ENCODE data around the gene HMGCS2. TPM values are rescaled to one million over a fixed set of nuclear protein-coding genes. Genes with fewer than 3 reads are reported as not detected.

Gene HMGCS2
- polyA plus RNA-seq, 1 experiment = not detected

GRCh38 chr1:119752592-119752991 lies 16.1 kb downstream of the HMGCS2 start:
- TF ChIP-seq, protein P1, sequence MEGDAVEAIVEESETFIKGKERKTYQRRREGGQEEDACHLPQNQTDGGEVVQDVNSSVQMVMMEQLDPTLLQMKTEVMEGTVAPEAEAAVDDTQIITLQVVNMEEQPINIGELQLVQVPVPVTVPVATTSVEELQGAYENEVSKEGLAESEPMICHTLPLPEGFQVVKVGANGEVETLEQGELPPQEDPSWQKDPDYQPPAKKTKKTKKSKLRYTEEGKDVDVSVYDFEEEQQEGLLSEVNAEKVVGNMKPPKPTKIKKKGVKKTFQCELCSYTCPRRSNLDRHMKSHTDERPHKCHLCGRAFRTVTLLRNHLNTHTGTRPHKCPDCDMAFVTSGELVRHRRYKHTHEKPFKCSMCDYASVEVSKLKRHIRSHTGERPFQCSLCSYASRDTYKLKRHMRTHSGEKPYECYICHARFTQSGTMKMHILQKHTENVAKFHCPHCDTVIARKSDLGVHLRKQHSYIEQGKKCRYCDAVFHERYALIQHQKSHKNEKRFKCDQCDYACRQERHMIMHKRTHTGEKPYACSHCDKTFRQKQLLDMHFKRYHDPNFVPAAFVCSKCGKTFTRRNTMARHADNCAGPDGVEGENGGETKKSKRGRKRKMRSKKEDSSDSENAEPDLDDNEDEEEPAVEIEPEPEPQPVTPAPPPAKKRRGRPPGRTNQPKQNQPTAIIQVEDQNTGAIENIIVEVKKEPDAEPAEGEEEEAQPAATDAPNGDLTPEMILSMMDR (IDR thresholded peaks at IDR 0.05; ENCODE audit: low read depth, low read length) = no peak
- no peak overlapping the region for H3K27ac ChIP-seq (ENCODE audit: low read depth, low read length)
- H3K9me3 ChIP-seq (ENCODE audit: control insufficient read depth, insufficient read depth, low read length) = no peaks in the 10 kb centered on the region
- DNase-seq (ENCODE audit: low read depth, low spot score) = no peak
- H3K27me3 ChIP-seq (ENCODE audit: control insufficient read depth, insufficient read depth, low read length) = peaks cover 5% of the 10 kb centered on the region
- POLR2A ChIA-PET = no interaction called here
- no peak overlapping the region for H3K4me3 ChIP-seq (ENCODE audit: low read depth, low read length)
- CTCF ChIA-PET = no interaction called here

- TF ChIP-seq, protein P1 (IDR thresholded peaks at IDR 0.05; ENCODE audit: low read depth, low read length) = no peak
- Histone ChIP-seq H3K9me3 (ENCODE audit: control insufficient read depth, insufficient read depth, low read length) (no peaks in the 10 kb centered on the region), H3K27ac (ENCODE audit: low read depth, low read length) (no peak overlapping the region), H3K27me3 (ENCODE audit: control insufficient read depth, insufficient read depth, low read length) (peaks cover 2% of the 10 kb centered on the region), H3K4me3 (ENCODE audit: low read depth, low read length) (no peak overlapping the region)
- POLR2A ChIA-PET = no interaction called here
- CTCF ChIA-PET = interaction anchor here (0.5 to 1.7 kb wide), 3 partner anchors 10 to 61 kb away, joined by 3 to 7 read pairs (median 4); no protein-coding TSS in a partner anchor
- DNase-seq (ENCODE audit: low read depth, low spot score) = no peak
These were observed 20.7 kb downstream of the HMGCS2 start for GRCh38 chr1:119748040-119748439.

GRCh38 chr1:119747451-119747850 lies 21.3 kb downstream of the HMGCS2 start:
- peaks cover 2% of the 10 kb centered on the region for H3K27me3 ChIP-seq (ENCODE audit: control insufficient read depth, insufficient read depth, low read length)
- CTCF ChIA-PET = interaction anchor here (0.9 to 1.7 kb wide), 2 partner anchors 10 to 61 kb away, joined by 3 to 7 read pairs; no protein-coding TSS in a partner anchor
- TF ChIP-seq, protein P1 (IDR thresholded peaks at IDR 0.05; ENCODE audit: low read depth, low read length) = no peak
- POLR2A ChIA-PET = no interaction called here
- no peak overlapping the region for H3K27ac ChIP-seq (ENCODE audit: low read depth, low read length)
- H3K4me3 ChIP-seq (ENCODE audit: low read depth, low read length) = no peak overlapping the region
- H3K9me3 ChIP-seq (ENCODE audit: control insufficient read depth, insufficient read depth, low read length) = no peaks in the 10 kb centered on the region
- DNase-seq (ENCODE audit: low read depth, low spot score) = no peak

GRCh38 chr1:119745034-119745433 lies 23.7 kb downstream of the HMGCS2 start:
- H3K9me3 ChIP-seq (ENCODE audit: control insufficient read depth, insufficient read depth, low read length) = no peaks in the 10 kb centered on the region
- no peak overlapping the region for H3K27ac ChIP-seq (ENCODE audit: low read depth, low read length)
- no peak overlapping the region for H3K4me3 ChIP-seq (ENCODE audit: low read depth, low read length)
- TF ChIP-seq, protein P1 (IDR thresholded peaks at IDR 0.05; ENCODE audit: low read depth, low read length) = no peak
- ChIA-PET POLR2A (no interaction called here), CTCF (interaction anchor here (0.9 to 3.8 kb wide), 19 partner anchors 11 to 223 kb away, joined by 3 to 36 read pairs (median 7); partner anchors contain the start of gene PHGDH)
- peaks cover 2% of the 10 kb centered on the region for H3K27me3 ChIP-seq (ENCODE audit: control insufficient read depth, insufficient read depth, low read length)
- DNase-seq (ENCODE audit: low read depth, low spot score) = no peak

- DNase-seq (ENCODE audit: low read depth, low spot score) = no peak
- H3K27ac ChIP-seq (ENCODE audit: low read depth, low read length) = no peak overlapping the region
These were observed 24.1 kb downstream of the HMGCS2 start for GRCh38 chr1:119744598-119744942.

More at GRCh38 chr1:119744598-119744942, 24.1 kb downstream of the HMGCS2 start:
- H3K4me3 ChIP-seq (ENCODE audit: low read depth, low read length) = no peak overlapping the region
- TF ChIP-seq, protein P1 (IDR thresholded peaks at IDR 0.05; ENCODE audit: low read depth, low read length) = no peak
- CTCF ChIA-PET = interaction anchor here (0.6 to 3.8 kb wide), 30 partner anchors 10 to 224 kb away, joined by 3 to 36 read pairs (median 4); partner anchors contain the start of gene PHGDH
- H3K27me3 ChIP-seq (ENCODE audit: control insufficient read depth, insufficient read depth, low read length) = peaks cover 2% of the 10 kb centered on the region
- POLR2A ChIA-PET = no interaction called here
- no peaks in the 10 kb centered on the region for H3K9me3 ChIP-seq (ENCODE audit: control insufficient read depth, insufficient read depth, low read length)
